ENCODE measurements around the gene GIMAP1. TPM values are rescaled to one million over a fixed set of nuclear protein-coding genes. Genes with fewer than 3 reads are reported as not detected.
A peak's percentile ranks its signal among the peaks of the same experiment; 100 is the strongest.

The GIMAP1 gene
- total and polyA plus RNA-seq, 4 donors = 4.6 to 10.0 (median 7.6) TPM

GRCh38 chr7:150695654-150696053 lies 20.8 kb upstream of the GIMAP1 start:
- Histone ChIP-seq H3K27ac (ENCODE audit: low read depth in 1 of 2, low read length in 1 of 2) (no peak overlapping the region), H3K4me3 (no peak overlapping the region), H3K27me3 (ENCODE audit: control insufficient read depth in 3 of 3, insufficient read depth in 3 of 3, low read length in 2 of 3) (no peaks in the 10 kb centered on the region), H3K9me3 (ENCODE audit: control insufficient read depth in 4 of 4, insufficient read depth in 3 of 4, low read length in 3 of 4) (peaks cover 2 to 6% (median 5%) of the 10 kb centered on the region in 4 donors), H3K9ac (ENCODE audit: insufficient read depth in 1 of 2, low read length in 2 of 2) (no peak overlapping the region), H3K4me1 (ENCODE audit: control insufficient read depth in 5 of 5, insufficient read depth in 5 of 5, low read length in 5 of 5) (no peaks in the 10 kb centered on the region), H3K36me3 (ENCODE audit: control insufficient read depth in 4 of 4, insufficient read depth in 4 of 4, low read length in 4 of 4) (peaks cover 4 to 6% (median 5%) of the 10 kb centered on the region in 4 donors)
- ATAC-seq (ENCODE audit: insufficient read depth, low FRiP score) = no peak
- WGBS, 2 donors = 65 to 81% methylated on average over 2 of the region's 2 CpGs
- TF ChIP-seq CTCF (IDR thresholded peaks at IDR 0.05; ENCODE audit: control extremely low read depth, extremely low read depth) = no peak
- DNase-seq = no peak

- no peak for TF ChIP-seq CTCF (IDR thresholded peaks at IDR 0.05; ENCODE audit: control extremely low read depth, extremely low read depth)
- 98 to 100% methylated on average over 1 of the region's 1 CpG for WGBS, 2 donors
- H3K36me3 ChIP-seq (ENCODE audit: control insufficient read depth in 4 of 4, insufficient read depth in 4 of 4, low read length in 4 of 4) = no peaks in the 10 kb centered on the region
- H3K9me3 ChIP-seq (ENCODE audit: control insufficient read depth in 4 of 4, insufficient read depth in 3 of 4, low read length in 3 of 4) = peaks cover 0 to 21% (median 8%) of the 10 kb centered on the region in 4 donors
- ATAC-seq (ENCODE audit: insufficient read depth, low FRiP score) (no peak), DNase-seq (no peak)
- H3K4me3 ChIP-seq = no peak overlapping the region
- no peak overlapping the region for H3K9ac ChIP-seq (ENCODE audit: insufficient read depth in 1 of 2, low read length in 2 of 2)
- no peak overlapping the region for H3K27ac ChIP-seq (ENCODE audit: low read depth in 1 of 2, low read length in 1 of 2)
- H3K27me3 ChIP-seq (ENCODE audit: control insufficient read depth in 3 of 3, insufficient read depth in 3 of 3, low read length in 2 of 3) = no peaks in the 10 kb centered on the region
- no peaks in the 10 kb centered on the region for H3K4me1 ChIP-seq (ENCODE audit: control insufficient read depth in 5 of 5, insufficient read depth in 5 of 5, low read length in 5 of 5)
These were observed 13.2 kb upstream of the GIMAP1 start for GRCh38 chr7:150703209-150703608.

- DNase-seq (no peak), ATAC-seq (ENCODE audit: insufficient read depth, low FRiP score) (no peak)
- WGBS, 2 donors = 69 to 70% methylated on average over 4 of the region's 4 CpGs
- TF ChIP-seq CTCF (IDR thresholded peaks at IDR 0.05; ENCODE audit: control extremely low read depth, extremely low read depth) = no peak
- H3K27me3 ChIP-seq (ENCODE audit: control insufficient read depth in 3 of 3, insufficient read depth in 3 of 3, low read length in 2 of 3) = no peaks in the 10 kb centered on the region
- H3K9me3 ChIP-seq (ENCODE audit: control insufficient read depth in 4 of 4, insufficient read depth in 3 of 4, low read length in 3 of 4) = peaks cover 0 to 2% (median 0%) of the 10 kb centered on the region in 4 donors
- peak overlapping the region in 1 of 2 donors; percentile 80 for H3K27ac ChIP-seq (ENCODE audit: low read depth in 1 of 2, low read length in 1 of 2)
- H3K4me1 ChIP-seq (ENCODE audit: control insufficient read depth in 5 of 5, insufficient read depth in 5 of 5, low read length in 5 of 5) = peaks cover 0 to 5% (median 0%) of the 10 kb centered on the region in 5 donors
- H3K9ac ChIP-seq (ENCODE audit: insufficient read depth in 1 of 2, low read length in 2 of 2) = no peak overlapping the region
- peaks cover 0 to 6% (median 0%) of the 10 kb centered on the region in 4 donors for H3K36me3 ChIP-seq (ENCODE audit: control insufficient read depth in 4 of 4, insufficient read depth in 4 of 4, low read length in 4 of 4)
- no peak overlapping the region for H3K4me3 ChIP-seq
These were observed 1.1 kb upstream of the GIMAP1 start for GRCh38 chr7:150715293-150715692.

GRCh38 chr7:150715738-150716137 lies 675 bp upstream of the GIMAP1 start:
- DNase-seq (no peak), ATAC-seq (ENCODE audit: insufficient read depth, low FRiP score) (no peak)
- peak overlapping the region; percentile 72 to 80 for H3K27ac ChIP-seq (ENCODE audit: low read depth in 1 of 2, low read length in 1 of 2)
- no peak for TF ChIP-seq CTCF (IDR thresholded peaks at IDR 0.05; ENCODE audit: control extremely low read depth, extremely low read depth)
- H3K4me3 ChIP-seq = no peak overlapping the region
- peaks cover 0 to 10% (median 0%) of the 10 kb centered on the region in 4 donors for H3K36me3 ChIP-seq (ENCODE audit: control insufficient read depth in 4 of 4, insufficient read depth in 4 of 4, low read length in 4 of 4)
- peaks cover 0 to 5% (median 0%) of the 10 kb centered on the region in 5 donors for H3K4me1 ChIP-seq (ENCODE audit: control insufficient read depth in 5 of 5, insufficient read depth in 5 of 5, low read length in 5 of 5)
- no peaks in the 10 kb centered on the region for H3K27me3 ChIP-seq (ENCODE audit: control insufficient read depth in 3 of 3, insufficient read depth in 3 of 3, low read length in 2 of 3)
- 47 to 60% methylated on average over 4 of the region's 4 CpGs for WGBS, 2 donors
- H3K9ac ChIP-seq (ENCODE audit: insufficient read depth in 1 of 2, low read length in 2 of 2) = no peak overlapping the region
- H3K9me3 ChIP-seq (ENCODE audit: control insufficient read depth in 4 of 4, insufficient read depth in 3 of 4, low read length in 3 of 4) = peaks cover 0 to 2% (median 0%) of the 10 kb centered on the region in 4 donors

All from lung (tissue), 12 donors.